ENCODE data around the gene EXOC4. TPM values are rescaled to one million over a fixed set of nuclear protein-coding genes. Genes with fewer than 3 reads are reported as not detected.

Gene EXOC4
- total RNA-seq, 1 experiment from 2014 or later = 71.0 TPM

DNA sequence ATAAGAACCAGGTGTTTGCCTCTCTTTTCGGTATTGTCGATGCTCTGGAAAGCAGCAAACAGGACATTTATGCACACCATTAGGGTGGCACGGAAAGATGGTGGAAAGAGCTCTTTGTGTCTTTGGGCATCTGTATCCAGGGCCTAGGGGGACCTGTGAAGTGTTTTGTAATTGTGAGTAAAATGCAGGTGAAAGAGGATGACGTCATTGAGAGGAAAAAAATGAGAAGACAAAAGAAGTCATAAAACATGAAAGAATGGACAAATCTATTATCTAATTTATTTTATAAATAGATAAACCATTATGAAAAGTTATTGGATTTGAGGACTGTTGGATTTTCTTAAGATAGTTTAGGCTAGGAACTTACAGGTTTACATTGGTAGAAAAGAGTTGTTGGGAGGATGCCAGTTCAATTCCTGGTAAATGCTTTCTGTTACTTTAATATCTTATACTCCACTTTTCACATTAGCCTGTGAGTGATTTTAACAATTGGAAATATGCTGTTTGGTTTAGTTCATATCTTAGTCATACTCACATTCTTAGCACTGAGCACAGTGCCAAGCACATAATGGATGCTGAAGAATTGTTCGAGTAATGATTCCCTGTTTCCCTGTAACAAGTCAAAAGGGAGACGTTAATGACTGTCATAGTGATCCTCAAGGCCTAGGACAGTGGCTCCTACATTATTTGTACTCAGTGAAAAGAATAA, 62.6 kb downstream of the EXOC4 start:
- Histone ChIP-seq H3K9me3 (ENCODE audit: control insufficient read depth, insufficient read depth, low read depth, low read length) (no peaks in the 10 kb centered on the region), H3K4me3 (ENCODE audit: low read depth in 2 of 2, low read length in 2 of 2) (no peak overlapping the region), H3K27ac (ENCODE audit: low read length) (no peak overlapping the region), H3K36me3 (ENCODE audit: control insufficient read depth, insufficient read depth, low read length) (no peaks in the 10 kb centered on the region), H3K4me1 (ENCODE audit: control insufficient read depth, insufficient read depth, low read length) (no peaks in the 10 kb centered on the region), H3K27me3 (ENCODE audit: control insufficient read depth, insufficient read depth, low read length) (no peaks in the 10 kb centered on the region)
- POLR2A ChIA-PET = no interaction called here
- no peak for ATAC-seq
- DNase-seq (ENCODE audit: low read depth, low spot score) = no peak
- intact Hi-C loops (cut with micrococcal nuclease; ENCODE audit: unreplicated experiment) (no loop called here), in situ Hi-C loops (cut with HindIII; ENCODE audit: low pct_unique_long_range_greater_than_20kb, low sequenced_read_pairs) (no loop called here)
- no peak for TF ChIP-seq TCF7L2 (IDR thresholded peaks at IDR 0.05; ENCODE audit: low read depth, low read length)
- TF ChIP-seq, protein P1, sequence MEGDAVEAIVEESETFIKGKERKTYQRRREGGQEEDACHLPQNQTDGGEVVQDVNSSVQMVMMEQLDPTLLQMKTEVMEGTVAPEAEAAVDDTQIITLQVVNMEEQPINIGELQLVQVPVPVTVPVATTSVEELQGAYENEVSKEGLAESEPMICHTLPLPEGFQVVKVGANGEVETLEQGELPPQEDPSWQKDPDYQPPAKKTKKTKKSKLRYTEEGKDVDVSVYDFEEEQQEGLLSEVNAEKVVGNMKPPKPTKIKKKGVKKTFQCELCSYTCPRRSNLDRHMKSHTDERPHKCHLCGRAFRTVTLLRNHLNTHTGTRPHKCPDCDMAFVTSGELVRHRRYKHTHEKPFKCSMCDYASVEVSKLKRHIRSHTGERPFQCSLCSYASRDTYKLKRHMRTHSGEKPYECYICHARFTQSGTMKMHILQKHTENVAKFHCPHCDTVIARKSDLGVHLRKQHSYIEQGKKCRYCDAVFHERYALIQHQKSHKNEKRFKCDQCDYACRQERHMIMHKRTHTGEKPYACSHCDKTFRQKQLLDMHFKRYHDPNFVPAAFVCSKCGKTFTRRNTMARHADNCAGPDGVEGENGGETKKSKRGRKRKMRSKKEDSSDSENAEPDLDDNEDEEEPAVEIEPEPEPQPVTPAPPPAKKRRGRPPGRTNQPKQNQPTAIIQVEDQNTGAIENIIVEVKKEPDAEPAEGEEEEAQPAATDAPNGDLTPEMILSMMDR (IDR thresholded peaks at IDR 0.05) = no peak
- no peak for TF ChIP-seq SIN3A (IDR thresholded peaks at IDR 0.05; ENCODE audit: borderline replicate concordance, insufficient read depth, low read depth, low read length)
- TF ChIP-seq POLR2AphosphoS5 (IDR thresholded peaks at IDR 0.05; ENCODE audit: low read depth, low read length) = no peak
- TF ChIP-seq, protein P2, sequence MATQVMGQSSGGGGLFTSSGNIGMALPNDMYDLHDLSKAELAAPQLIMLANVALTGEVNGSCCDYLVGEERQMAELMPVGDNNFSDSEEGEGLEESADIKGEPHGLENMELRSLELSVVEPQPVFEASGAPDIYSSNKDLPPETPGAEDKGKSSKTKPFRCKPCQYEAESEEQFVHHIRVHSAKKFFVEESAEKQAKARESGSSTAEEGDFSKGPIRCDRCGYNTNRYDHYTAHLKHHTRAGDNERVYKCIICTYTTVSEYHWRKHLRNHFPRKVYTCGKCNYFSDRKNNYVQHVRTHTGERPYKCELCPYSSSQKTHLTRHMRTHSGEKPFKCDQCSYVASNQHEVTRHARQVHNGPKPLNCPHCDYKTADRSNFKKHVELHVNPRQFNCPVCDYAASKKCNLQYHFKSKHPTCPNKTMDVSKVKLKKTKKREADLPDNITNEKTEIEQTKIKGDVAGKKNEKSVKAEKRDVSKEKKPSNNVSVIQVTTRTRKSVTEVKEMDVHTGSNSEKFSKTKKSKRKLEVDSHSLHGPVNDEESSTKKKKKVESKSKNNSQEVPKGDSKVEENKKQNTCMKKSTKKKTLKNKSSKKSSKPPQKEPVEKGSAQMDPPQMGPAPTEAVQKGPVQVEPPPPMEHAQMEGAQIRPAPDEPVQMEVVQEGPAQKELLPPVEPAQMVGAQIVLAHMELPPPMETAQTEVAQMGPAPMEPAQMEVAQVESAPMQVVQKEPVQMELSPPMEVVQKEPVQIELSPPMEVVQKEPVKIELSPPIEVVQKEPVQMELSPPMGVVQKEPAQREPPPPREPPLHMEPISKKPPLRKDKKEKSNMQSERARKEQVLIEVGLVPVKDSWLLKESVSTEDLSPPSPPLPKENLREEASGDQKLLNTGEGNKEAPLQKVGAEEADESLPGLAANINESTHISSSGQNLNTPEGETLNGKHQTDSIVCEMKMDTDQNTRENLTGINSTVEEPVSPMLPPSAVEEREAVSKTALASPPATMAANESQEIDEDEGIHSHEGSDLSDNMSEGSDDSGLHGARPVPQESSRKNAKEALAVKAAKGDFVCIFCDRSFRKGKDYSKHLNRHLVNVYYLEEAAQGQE (IDR thresholded peaks at IDR 0.05; ENCODE audit: insufficient read depth in 1 of 2, low read depth in 2 of 2, low read length in 1 of 2) = no peak
- BruUV-seq (replicated peaks) = no TSS peak
- CTCF ChIA-PET = no interaction called here

DNA sequence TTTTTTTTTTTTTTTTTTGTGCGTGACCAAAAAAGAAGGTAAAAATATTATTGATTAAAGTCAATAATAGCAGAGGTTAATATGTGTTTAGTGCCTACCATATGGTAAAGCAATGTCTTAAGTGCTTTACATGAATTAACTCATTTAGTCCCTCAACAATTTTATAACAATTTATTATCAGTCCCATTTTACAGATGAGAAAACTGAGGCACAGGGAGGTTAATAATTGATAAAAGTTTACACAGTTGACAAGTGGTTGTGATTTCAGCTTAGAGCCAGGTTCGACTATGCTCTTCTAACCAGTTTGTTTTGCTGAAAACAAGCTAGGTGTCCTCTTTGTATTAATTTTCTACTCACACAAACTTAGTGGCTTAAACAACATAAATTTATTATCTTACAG, 67.0 kb downstream of the EXOC4 start:
- DNase-seq (ENCODE audit: low read depth, low spot score) (no peak), ATAC-seq (no peak)
- no peak overlapping the region for H3K4me3 ChIP-seq (ENCODE audit: low read depth in 2 of 2, low read length in 2 of 2)
- BruUV-seq (replicated peaks) = no TSS peak
- POLR2A ChIA-PET = no interaction called here
- TF ChIP-seq SIN3A (IDR thresholded peaks at IDR 0.05; ENCODE audit: borderline replicate concordance, insufficient read depth, low read depth, low read length) (no peak), POLR2AphosphoS5 (IDR thresholded peaks at IDR 0.05; ENCODE audit: low read depth, low read length) (no peak), TCF7L2 (IDR thresholded peaks at IDR 0.05; ENCODE audit: low read depth, low read length) (no peak)
- TF ChIP-seq, protein P1 (IDR thresholded peaks at IDR 0.05) = no peak
- no peaks in the 10 kb centered on the region for H3K36me3 ChIP-seq (ENCODE audit: control insufficient read depth, insufficient read depth, low read length)
- no peak overlapping the region for H3K27ac ChIP-seq (ENCODE audit: low read length)
- in situ Hi-C loops (cut with HindIII; ENCODE audit: low pct_unique_long_range_greater_than_20kb, low sequenced_read_pairs) = no loop called here
- intact Hi-C loops (cut with micrococcal nuclease; ENCODE audit: unreplicated experiment) = no loop called here
- CTCF ChIA-PET = no interaction called here
- H3K4me1 ChIP-seq (ENCODE audit: control insufficient read depth, insufficient read depth, low read length) = no peaks in the 10 kb centered on the region
- no peaks in the 10 kb centered on the region for H3K27me3 ChIP-seq (ENCODE audit: control insufficient read depth, insufficient read depth, low read length)
- H3K9me3 ChIP-seq (ENCODE audit: control insufficient read depth, insufficient read depth, low read depth, low read length) = no peaks in the 10 kb centered on the region

All from Panc1 (cell line).